Measurements from ENCODE around the gene FGF3.

FGF3 gene

GRCh38 chr11:69831985-69832384, 12.8 kb upstream of the FGF3 start:
- no peak for TF ChIP-seq CTCF (IDR thresholded peaks at IDR 0.05; ENCODE audit: extremely low read depth, insufficient read depth, missing control alignments)
- DNase-seq (ENCODE audit: low spot score), result no peak
- in situ Hi-C loops (cut with MboI; ENCODE audit: low pct_unique_long_range_greater_than_20kb, low sequenced_read_pairs, unreplicated experiment), result no loop called here

- DNase-seq (ENCODE audit: low spot score), result no peak
- TF ChIP-seq CTCF (IDR thresholded peaks at IDR 0.05; ENCODE audit: extremely low read depth, insufficient read depth, missing control alignments), result no peak
- in situ Hi-C loops (cut with MboI; ENCODE audit: low pct_unique_long_range_greater_than_20kb, low sequenced_read_pairs, unreplicated experiment), result no loop called here
Measured at GRCh38 chr11:69830086-69830485, 10.9 kb upstream of the FGF3 start.

GRCh38 chr11:69828971-69829344, 9.7 kb upstream of the FGF3 start:
- in situ Hi-C loops (cut with MboI; ENCODE audit: low pct_unique_long_range_greater_than_20kb, low sequenced_read_pairs, unreplicated experiment), result no loop called here
- no peak for TF ChIP-seq CTCF (IDR thresholded peaks at IDR 0.05; ENCODE audit: extremely low read depth, insufficient read depth, missing control alignments)
- no peak for DNase-seq (ENCODE audit: low spot score)

- in situ Hi-C loops (cut with MboI; ENCODE audit: low pct_unique_long_range_greater_than_20kb, low sequenced_read_pairs, unreplicated experiment), result no loop called here
Measured at GRCh38 chr11:69828276-69828970, 9.2 kb upstream of the FGF3 start.

GRCh38 chr11:69826773-69827172, 7.6 kb upstream of the FGF3 start:
- in situ Hi-C loops (cut with MboI; ENCODE audit: low pct_unique_long_range_greater_than_20kb, low sequenced_read_pairs, unreplicated experiment), result no loop called here
- DNase-seq (ENCODE audit: low spot score), result no peak
- TF ChIP-seq CTCF (IDR thresholded peaks at IDR 0.05; ENCODE audit: extremely low read depth, insufficient read depth, missing control alignments), result no peak

More at GRCh38 chr11:69828276-69828970, 9.2 kb upstream of the FGF3 start:
- DNase-seq (ENCODE audit: low spot score), result no peak
- no peak for TF ChIP-seq CTCF (IDR thresholded peaks at IDR 0.05; ENCODE audit: extremely low read depth, insufficient read depth, missing control alignments)

- no peak for TF ChIP-seq CTCF (IDR thresholded peaks at IDR 0.05; ENCODE audit: extremely low read depth, insufficient read depth, missing control alignments)
- no peak for DNase-seq (ENCODE audit: low spot score)
- in situ Hi-C loops (cut with MboI; ENCODE audit: low pct_unique_long_range_greater_than_20kb, low sequenced_read_pairs, unreplicated experiment), result no loop called here
Measured at GRCh38 chr11:69825941-69826340, 6.7 kb upstream of the FGF3 start.

All from GM13977 (cell line).